Measurements from ENCODE around the gene ATXN7L1. TPM values are rescaled to one million over a fixed set of nuclear protein-coding genes. Genes with fewer than 3 reads are reported as not detected.

The ATXN7L1 gene
- total and polyA plus RNA-seq, 2 of the 4 experiments (the other 2 are of a cell fraction): 3.5 to 4.3 TPM

- peak overlapping the region; percentile 69 for H2BK120ac ChIP-seq (ENCODE audit: low read depth, low read length)
- peak overlapping the region; percentile 95 for H2AK5ac ChIP-seq (ENCODE audit: low read depth, low read length)
- TF ChIP-seq NFE2L2 (IDR thresholded peaks at IDR 0.05; ENCODE audit: low read depth, low read length): peak; percentile 60
- TF ChIP-seq MXI1 (IDR thresholded peaks at IDR 0.05; ENCODE audit: borderline replicate concordance, low read depth, low read length): no peak
- no peak for TF ChIP-seq CTCF (conservative IDR thresholded peaks at IDR 0.05; ENCODE audit: low read depth, low read length)
- no peak for TF ChIP-seq RCOR1 (IDR thresholded peaks at IDR 0.05; ENCODE audit: insufficient replicate concordance, low read length)
- TF ChIP-seq MAZ (IDR thresholded peaks at IDR 0.05; ENCODE audit: borderline replicate concordance, low read depth, low read length): no peak
- TF ChIP-seq BHLHE40 (IDR thresholded peaks at IDR 0.05; ENCODE audit: low read depth, low read length): no peak
- TF ChIP-seq FOS (IDR thresholded peaks at IDR 0.05; ENCODE audit: low read depth, low read length): no peak
- TF ChIP-seq POLR2A (IDR thresholded peaks at IDR 0.05; ENCODE audit: low read depth, low read length): no peak
- dilution Hi-C loops (cut with HindIII; ENCODE audit: low sequenced_read_pairs, unreplicated experiment) (no loop called here), intact Hi-C loops (cut with micrococcal nuclease) (loop anchor here (1.0 to 5.0 kb wide), 5 partner anchors 18 to 262 kb away; partner anchors contain the start of gene ATXN7L1), in situ Hi-C loops (cut with MboI; ENCODE audit: low sequenced_read_pairs) (no loop called here)
- POLR2A ChIA-PET (ENCODE audit: unreplicated experiment): no interaction called here
- H3K4me1 ChIP-seq (ENCODE audit: control insufficient read depth, insufficient read depth, low read length): peaks cover 22% of the 10 kb centered on the region
- H3K9ac ChIP-seq (ENCODE audit: low read depth, low read length): no peak overlapping the region
- no peak overlapping the region for H3K4me3 ChIP-seq (ENCODE audit: insufficient read depth, low read depth, low read length)
- 57% methylated on average over 8 of the region's 11 CpGs; no CpG with 5 or more reads in 1 of the 2 experiments for WGBS, 2 experiments (ENCODE audit: extremely low coverage in 2 of 2, insufficient read length in 1 of 2)
- peak overlapping the region; percentile 6; the same call in 1 of the 2 replicates for H3K23ac ChIP-seq (ENCODE audit: low read depth, low read length)
- BruUV-seq (replicated peaks): no TSS peak
- H3K18ac ChIP-seq (ENCODE audit: low read depth, low read length): peak overlapping the region; percentile 16; the same call in 1 of the 2 replicates
- H3K36me3 ChIP-seq (ENCODE audit: control insufficient read depth, insufficient read depth, low read length): 0 out of 2 replicates have a peak, but pooled peaks cover 1% of the 10 kb centered on the region
- no peak for ATAC-seq (ENCODE audit: low read depth)
- peak overlapping the region; percentile 90; the same call in 2 of the 3 replicates for H2BK15ac ChIP-seq (ENCODE audit: low read depth, low read length)
- H4K8ac ChIP-seq (ENCODE audit: low read depth in 2 of 2, low read length in 2 of 2): peak overlapping the region; percentile 42 to 64
- peaks cover 24% of the 10 kb centered on the region for H3K9me1 ChIP-seq (ENCODE audit: insufficient read depth, low read length)
- H3K27ac ChIP-seq (ENCODE audit: insufficient read depth, low read length): peak overlapping the region; percentile 61
- H2AK9ac ChIP-seq (replicated peaks; ENCODE audit: low read depth, low read length, poor library complexity): no peak overlapping the region
- H3K27me3 ChIP-seq (ENCODE audit: control insufficient read depth, insufficient read depth, low read length): no peaks in the 10 kb centered on the region
- peak overlapping the region; percentile 58 for H4K91ac ChIP-seq (ENCODE audit: insufficient read depth, low read depth, low read length)
- peak; percentile 32 for DNase-seq
- no peak overlapping the region for H2AFZ ChIP-seq (replicated peaks; ENCODE audit: low read length, poor library complexity)
- no peak overlapping the region for H3K56ac ChIP-seq (ENCODE audit: extremely low read depth, insufficient read depth, low read length)
- H3K4ac ChIP-seq (ENCODE audit: low read depth, low read length): peak overlapping the region; percentile 70
- no peak overlapping the region for H3K4me2 ChIP-seq (ENCODE audit: low read depth, low read length)
- peak overlapping the region; percentile 22 for H4K5ac ChIP-seq (ENCODE audit: low read depth, low read length)
- H2BK20ac ChIP-seq (ENCODE audit: low read depth, low read length): peak overlapping the region; percentile 75
- no peaks in the 10 kb centered on the region for H3K9me3 ChIP-seq (ENCODE audit: control insufficient read depth, insufficient read depth, low read length)
- H3K79me1 ChIP-seq (ENCODE audit: low read depth in 1 of 2, low read length in 2 of 2): peaks cover 0 to 25% of the 10 kb centered on the region in 2 experiments; a peak in 2 of 4 replicates
- H4K20me1 ChIP-seq (ENCODE audit: insufficient read depth, low read length): no peaks in the 10 kb centered on the region; the same call in 1 of the 2 replicates
- peak overlapping the region; percentile 67 for H2BK5ac ChIP-seq (ENCODE audit: low read depth, low read length, poor library complexity, severe bottlenecking)
- peak overlapping the region; percentile 64 for H3K14ac ChIP-seq (replicated peaks; ENCODE audit: low read depth, low read length)
- CTCF ChIA-PET: interaction anchor here (0.5 kb wide), 1 partner anchor 12 kb away, joined by 3 read pairs; no protein-coding TSS in a partner anchor
Observed at GRCh38 chr7:105776986-105777910, 99.2 kb downstream of the ATXN7L1 start.

Data from IMR-90 (cell line).